GM12864 (cell line): ENCODE measurements around the gene TPM1.

Experiments
- DNase-seq: peaks from one replicate; pipeline ENCODE4 v3.0.0-alpha.2; 2011; ENCODE audit warnings: low read depth
- H3K4me3 ChIP-seq: 2 replicates; pipeline ENCODE4 v1.5.1; 2011; ENCODE audit warnings: mild to moderate bottlenecking, low read depth, low read length, control low read depth
- CTCF ChIP-seq: IDR thresholded peaks from 2 replicates; pipeline ENCODE4 v1.5.1; 2011; ENCODE audit warnings: low read depth, mild to moderate bottlenecking, moderate library complexity, low read length, control low read depth, inconsistent platforms; ENCODE audit errors: missing control alignments

Gene TPM1

GRCh38 chr15:63010386-63010785 is 32.2 kb upstream of the TPM1 start:
- H3K4me3 ChIP-seq: no peak overlapping the region
- no peak for DNase-seq
- TF ChIP-seq CTCF: no peak

- DNase-seq: no peak
- H3K4me3 ChIP-seq: no peak overlapping the region
- TF ChIP-seq CTCF: no peak
Observed at GRCh38 chr15:63010920-63011693, 31.4 kb upstream of the TPM1 start.

GRCh38 chr15:63012444-63012843 is 30.1 kb upstream of the TPM1 start:
- no peak for TF ChIP-seq CTCF
- no peak for DNase-seq
- no peak overlapping the region for H3K4me3 ChIP-seq

- no peak for DNase-seq
- TF ChIP-seq CTCF: no peak
- no peak overlapping the region for H3K4me3 ChIP-seq
Observed at GRCh38 chr15:63013052-63013808, 29.3 kb upstream of the TPM1 start.

- no peak for DNase-seq
- H3K4me3 ChIP-seq: no peak overlapping the region
- no peak for TF ChIP-seq CTCF
Observed at GRCh38 chr15:63014578-63014977, 28.0 kb upstream of the TPM1 start.

- DNase-seq: no peak
Observed at GRCh38 chr15:63015618-63016017, 26.9 kb upstream of the TPM1 start.

More at GRCh38 chr15:63015618-63016017, 26.9 kb upstream of the TPM1 start:
- no peak overlapping the region for H3K4me3 ChIP-seq
- TF ChIP-seq CTCF: no peak
